Endothelial cell (in vitro differentiated cells): ENCODE results near the gene EDN3. TPM values are rescaled to one million over a fixed set of nuclear protein-coding genes. Genes with fewer than 3 reads are reported as not detected.
"Not testable (repeated sequence)": the region's sequence is repeated elsewhere in the genome, so short reads cannot be mapped to it uniquely, and the experiment has no call there.

Experiments
- DNase-seq: peaks from one replicate; pipeline ENCODE4 v3.0.0; 2021; ENCODE audit warnings: low spot score
- H3K27ac Mint-ChIP-seq: one replicate; pipeline ENCODE4 v1.8.0; 2021; ENCODE audit warnings: mixed read lengths, inconsistent platforms; ENCODE audit not compliant: unreplicated experiment
- H3K27me3 Mint-ChIP-seq: one replicate; pipeline ENCODE4 v1.8.0; 2021; ENCODE audit warnings: mild to moderate bottlenecking, moderate library complexity, mixed read lengths, inconsistent platforms; ENCODE audit not compliant: unreplicated experiment
- H3K36me3 Mint-ChIP-seq: one replicate; pipeline ENCODE4 v1.8.0; 2021; ENCODE audit warnings: mild to moderate bottlenecking, low read depth, mixed read lengths, inconsistent platforms; ENCODE audit not compliant: unreplicated experiment
- H3K4me1 Mint-ChIP-seq: one replicate; pipeline ENCODE4 v1.8.0; 2021; ENCODE audit warnings: mild to moderate bottlenecking, mixed read lengths, inconsistent platforms; ENCODE audit not compliant: unreplicated experiment
- H3K4me3 Mint-ChIP-seq: one replicate; pipeline ENCODE4 v1.8.0; 2021; ENCODE audit warnings: mild to moderate bottlenecking, mixed read lengths, inconsistent platforms; ENCODE audit not compliant: unreplicated experiment
- H3K9me3 Mint-ChIP-seq: one replicate; pipeline ENCODE4 v1.8.0; 2021; ENCODE audit warnings: mixed read lengths, inconsistent platforms; ENCODE audit not compliant: unreplicated experiment
- total RNA-seq: library from RNA; stranded (reverse); fragmentation: NEBNext Ultra II Directional; extraction: Animal tissue kit (Norgen Biotek cat#: 25700); gene quantifications from one replicate; pipeline ENCODE4 v1.2.1, GENCODE V29; 2021; ENCODE audit not compliant: unreplicated experiment
- TF ChIP-seq, protein P1 (sequence below): fragments of 200-600 bp; sonication (generic); IDR thresholded peaks from one replicate; pipeline ENCODE4 v1.5.0; 2021; ENCODE audit warnings: antibody characterized with exemption; ENCODE audit not compliant: unreplicated experiment

EDN3 gene
- total RNA-seq, 1 donor from 2014 or later: not detected

DNA sequence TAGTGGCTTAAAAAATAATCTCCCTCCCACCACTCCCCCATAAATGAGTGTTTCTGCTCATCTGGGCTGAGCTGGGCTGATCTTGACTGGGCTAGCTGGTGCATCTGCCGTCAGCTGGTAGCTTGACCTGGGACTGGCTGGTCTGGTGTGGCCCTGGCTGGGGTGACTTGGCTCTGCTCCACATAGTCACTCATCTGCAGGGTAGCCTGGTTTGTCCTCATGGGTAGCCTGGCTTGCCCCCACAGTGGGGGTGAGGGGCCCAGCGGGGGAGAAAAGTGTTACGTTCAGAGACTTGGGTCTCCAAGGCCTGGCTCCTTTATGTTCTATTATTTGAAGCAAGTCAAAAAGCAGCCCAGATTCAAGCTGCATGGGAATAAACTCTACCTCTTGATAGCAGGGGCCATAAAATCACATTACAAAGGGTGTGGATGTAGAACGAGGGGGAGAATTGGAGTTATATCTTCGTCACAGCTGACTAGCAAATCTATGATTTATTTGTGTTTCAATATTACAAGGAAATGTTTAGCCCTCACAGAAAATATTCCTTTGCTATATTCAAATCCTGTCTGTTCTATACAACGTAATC, 32.9 kb downstream of the EDN3 start:
- H3K9me3 Mint-ChIP-seq: no peaks in the 10 kb centered on the region
- H3K4me1 Mint-ChIP-seq: no peaks in the 10 kb centered on the region
- TF ChIP-seq, protein P1, sequence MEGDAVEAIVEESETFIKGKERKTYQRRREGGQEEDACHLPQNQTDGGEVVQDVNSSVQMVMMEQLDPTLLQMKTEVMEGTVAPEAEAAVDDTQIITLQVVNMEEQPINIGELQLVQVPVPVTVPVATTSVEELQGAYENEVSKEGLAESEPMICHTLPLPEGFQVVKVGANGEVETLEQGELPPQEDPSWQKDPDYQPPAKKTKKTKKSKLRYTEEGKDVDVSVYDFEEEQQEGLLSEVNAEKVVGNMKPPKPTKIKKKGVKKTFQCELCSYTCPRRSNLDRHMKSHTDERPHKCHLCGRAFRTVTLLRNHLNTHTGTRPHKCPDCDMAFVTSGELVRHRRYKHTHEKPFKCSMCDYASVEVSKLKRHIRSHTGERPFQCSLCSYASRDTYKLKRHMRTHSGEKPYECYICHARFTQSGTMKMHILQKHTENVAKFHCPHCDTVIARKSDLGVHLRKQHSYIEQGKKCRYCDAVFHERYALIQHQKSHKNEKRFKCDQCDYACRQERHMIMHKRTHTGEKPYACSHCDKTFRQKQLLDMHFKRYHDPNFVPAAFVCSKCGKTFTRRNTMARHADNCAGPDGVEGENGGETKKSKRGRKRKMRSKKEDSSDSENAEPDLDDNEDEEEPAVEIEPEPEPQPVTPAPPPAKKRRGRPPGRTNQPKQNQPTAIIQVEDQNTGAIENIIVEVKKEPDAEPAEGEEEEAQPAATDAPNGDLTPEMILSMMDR: no peak
- H3K36me3 Mint-ChIP-seq: no peaks in the 10 kb centered on the region
- no peak overlapping the region for H3K27ac Mint-ChIP-seq
- no peak overlapping the region for H3K4me3 Mint-ChIP-seq
- peaks cover 2% of the 10 kb centered on the region for H3K27me3 Mint-ChIP-seq
- DNase-seq: no peak

DNA sequence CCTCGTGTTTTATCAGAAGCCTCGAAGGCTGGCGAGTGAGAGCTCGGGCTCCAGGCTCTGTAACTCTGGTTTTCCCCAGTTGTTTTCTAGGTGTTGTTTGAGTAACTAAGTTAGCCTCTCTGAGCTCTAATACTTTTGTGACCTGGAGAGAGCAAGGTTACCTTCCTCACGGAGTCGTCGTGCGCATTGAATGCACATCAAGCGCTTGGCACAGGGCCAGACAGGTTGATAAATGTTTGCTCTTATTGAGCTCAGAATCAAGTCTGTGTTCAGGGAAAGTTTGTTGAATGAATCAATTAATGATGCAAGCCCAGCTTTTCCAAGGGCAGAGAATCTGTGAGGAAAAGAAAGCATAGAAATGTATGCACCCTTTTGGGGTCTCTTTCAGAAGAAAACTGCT, 33.5 kb downstream of the EDN3 start:
- TF ChIP-seq, protein P1: no peak
- H3K9me3 Mint-ChIP-seq: no peaks in the 10 kb centered on the region
- peaks cover 2% of the 10 kb centered on the region for H3K27me3 Mint-ChIP-seq
- no peak overlapping the region for H3K4me3 Mint-ChIP-seq
- no peak overlapping the region for H3K27ac Mint-ChIP-seq
- no peaks in the 10 kb centered on the region for H3K36me3 Mint-ChIP-seq
- H3K4me1 Mint-ChIP-seq: no peaks in the 10 kb centered on the region
- no peak for DNase-seq

DNA sequence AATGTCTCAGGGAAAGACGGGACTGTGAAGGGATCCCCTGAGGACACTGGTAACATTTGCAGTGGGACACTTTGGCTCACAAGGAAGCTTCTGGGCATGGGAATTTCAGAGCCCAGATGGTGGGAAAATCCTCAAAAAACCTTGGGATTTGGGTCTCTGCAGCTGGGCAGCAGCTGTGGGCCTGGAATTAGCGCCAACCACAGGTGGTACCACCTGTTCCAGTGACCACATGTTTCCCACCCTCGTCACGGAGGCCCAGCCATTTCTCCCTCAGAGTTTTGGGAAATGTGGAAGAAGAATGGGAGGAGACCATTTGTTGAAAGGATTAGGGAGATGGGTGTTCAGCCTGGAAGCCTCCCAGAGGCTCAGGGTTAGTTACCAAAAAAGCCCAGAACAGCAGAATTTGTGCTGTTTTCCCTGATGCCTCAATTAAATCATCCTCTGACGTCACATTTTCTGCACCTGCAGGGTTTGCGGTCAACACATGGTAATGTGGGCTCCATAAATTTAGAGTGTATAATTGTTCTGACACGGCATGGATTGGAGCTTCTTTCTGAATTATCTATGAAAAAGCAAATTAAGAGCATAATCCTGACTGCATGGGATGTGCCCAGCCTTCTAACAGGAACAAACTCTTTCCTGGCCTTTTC, 34.4 kb downstream of the EDN3 start:
- H3K27ac Mint-ChIP-seq: no peak overlapping the region
- H3K4me3 Mint-ChIP-seq: no peak overlapping the region
- DNase-seq: no peak
- peaks cover 2% of the 10 kb centered on the region for H3K27me3 Mint-ChIP-seq
- H3K4me1 Mint-ChIP-seq: no peaks in the 10 kb centered on the region
- no peaks in the 10 kb centered on the region for H3K9me3 Mint-ChIP-seq
- H3K36me3 Mint-ChIP-seq: no peaks in the 10 kb centered on the region
- TF ChIP-seq, protein P1: no peak

DNA sequence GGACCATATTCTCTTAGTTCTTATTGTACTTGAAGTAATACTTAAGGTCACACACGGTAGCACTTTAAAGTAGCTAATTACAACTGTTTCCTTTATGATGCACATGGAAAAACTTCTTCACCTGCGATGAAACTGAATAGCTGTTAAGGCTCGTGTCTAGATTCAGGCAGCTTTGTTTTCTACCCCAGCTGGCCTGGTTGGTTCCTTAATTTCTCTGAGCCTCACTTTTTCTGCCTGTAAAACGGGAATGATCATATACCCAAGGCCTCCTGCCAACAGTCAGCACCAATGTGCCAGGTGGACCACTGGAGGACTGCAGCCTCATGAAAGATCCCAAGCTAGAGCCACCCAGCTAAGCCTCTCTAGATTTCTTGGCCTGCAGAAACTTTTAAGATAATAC, 35.0 kb downstream of the EDN3 start:
- no peak for DNase-seq
- Mint-ChIP-seq H3K4me3 (no peak overlapping the region), H3K27ac (no peak overlapping the region), H3K27me3 (peaks cover 2% of the 10 kb centered on the region), H3K4me1 (no peaks in the 10 kb centered on the region), H3K36me3 (no peaks in the 10 kb centered on the region), H3K9me3 (no peaks in the 10 kb centered on the region)
- TF ChIP-seq, protein P1: no peak

DNA sequence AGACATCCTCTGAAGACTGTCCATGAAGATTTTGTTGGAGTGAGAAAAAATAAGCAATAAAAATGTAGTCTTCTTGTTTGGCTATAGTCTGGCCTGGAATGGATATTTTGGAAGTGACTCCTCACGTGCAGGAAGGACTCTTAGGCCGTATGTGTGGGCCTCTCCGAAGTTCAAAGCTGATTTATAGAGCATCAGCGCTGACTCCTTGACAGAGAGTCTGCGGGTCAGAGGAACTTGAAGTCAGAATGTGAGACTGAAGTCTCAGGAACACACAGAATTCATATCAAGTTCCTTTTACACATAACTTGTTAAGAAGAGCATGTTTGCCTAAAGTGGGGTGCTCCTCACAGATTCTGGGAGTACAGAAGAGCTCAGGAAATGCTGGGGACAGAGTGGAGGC, 36.1 kb downstream of the EDN3 start:
- no peaks in the 10 kb centered on the region for H3K4me1 Mint-ChIP-seq

DNA sequence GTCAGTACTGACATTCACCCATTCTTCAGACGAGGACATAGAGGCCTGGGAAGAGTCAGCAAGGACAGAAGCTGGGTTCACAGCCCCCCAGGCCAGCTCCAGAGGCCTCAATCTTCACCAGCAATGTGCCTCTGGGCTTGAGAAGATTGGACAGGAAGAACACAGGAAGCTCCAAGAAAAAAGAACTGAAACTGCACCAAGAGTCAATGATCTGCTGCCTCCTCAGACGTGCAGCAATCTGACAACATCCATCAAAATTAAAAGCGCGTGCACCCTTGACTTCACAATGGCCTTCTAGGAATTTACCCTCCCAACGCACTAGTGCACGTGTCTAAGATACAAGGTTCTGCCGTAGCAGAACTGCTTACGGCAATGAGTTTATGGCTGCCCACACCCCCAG, 38.0 kb downstream of the EDN3 start:
- not testable (repeated sequence) for H3K4me3 Mint-ChIP-seq, H3K9me3 Mint-ChIP-seq, H3K4me1 Mint-ChIP-seq, H3K36me3 Mint-ChIP-seq, H3K27ac Mint-ChIP-seq, H3K27me3 Mint-ChIP-seq, DNase-seq

More for the DNA sequence above, 36.1 kb downstream of the EDN3 start:
- Mint-ChIP-seq H3K4me3 (no peak overlapping the region), H3K27me3 (peaks cover 2% of the 10 kb centered on the region), H3K9me3 (no peaks in the 10 kb centered on the region), H3K27ac (no peak overlapping the region), H3K36me3 (no peaks in the 10 kb centered on the region)
- TF ChIP-seq, protein P1: no peak
- no peak for DNase-seq
